ENCODE data around the gene HMGXB4.
A peak's percentile ranks its signal among the peaks of the same experiment; 100 is the strongest.

The HMGXB4 gene

GRCh38 chr22:35311551-35311999 lies 54.3 kb downstream of the HMGXB4 start:
- DNase-seq: no peak

GRCh38 chr22:35312198-35313059 lies 55.1 kb downstream of the HMGXB4 start:
- peak; percentile 78 for DNase-seq

GRCh38 chr22:35313311-35314121 lies 56.2 kb downstream of the HMGXB4 start:
- DNase-seq: peak; percentile 91

GRCh38 chr22:35314161-35314942 lies 57.1 kb downstream of the HMGXB4 start:
- DNase-seq: no peak

GRCh38 chr22:35315141-35315854 lies 58.0 kb downstream of the HMGXB4 start:
- no peak for DNase-seq

GRCh38 chr22:35315855-35316745 lies 58.8 kb downstream of the HMGXB4 start:
- no peak for DNase-seq

- DNase-seq: no peak
These were observed 59.5 kb downstream of the HMGXB4 start for GRCh38 chr22:35316751-35317150.

- DNase-seq: no peak
These were observed 60.5 kb downstream of the HMGXB4 start for GRCh38 chr22:35317680-35318290.

- DNase-seq: no peak
These were observed 61.3 kb downstream of the HMGXB4 start for GRCh38 chr22:35318346-35319215.

GRCh38 chr22:35319244-35319985 lies 62.1 kb downstream of the HMGXB4 start:
- DNase-seq: no peak

GRCh38 chr22:35322126-35322525 lies 64.8 kb downstream of the HMGXB4 start:
- no peak for DNase-seq

- DNase-seq: no peak
These were observed 65.6 kb downstream of the HMGXB4 start for GRCh38 chr22:35322893-35323292.

GRCh38 chr22:35323305-35323704 lies 66.0 kb downstream of the HMGXB4 start:
- DNase-seq: no peak

- DNase-seq: no peak
These were observed 66.8 kb downstream of the HMGXB4 start for GRCh38 chr22:35324067-35324466.

GRCh38 chr22:35324762-35325161 lies 67.5 kb downstream of the HMGXB4 start:
- no peak for DNase-seq

- no peak for DNase-seq
These were observed 67.9 kb downstream of the HMGXB4 start for GRCh38 chr22:35325209-35325608.

- no peak for DNase-seq
These were observed 69.7 kb downstream of the HMGXB4 start for GRCh38 chr22:35326854-35327562.

Data from fibroblast of skin of right biceps (primary cell).